A673 (cell line): ENCODE data around the gene TERT.

Experiments used
- EZH2 ChIP-seq: fragments of 200-600 bp; sonication (generic); IDR thresholded peaks from 2 replicates; pipeline ENCODE4 v1.6.1; 2017; ENCODE audit warnings: borderline replicate concordance, low read depth, mild to moderate bottlenecking, mixed read lengths, antibody characterized with exemption, low read length; ENCODE audit not compliant: poor library complexity, severe bottlenecking
- TF ChIP-seq, protein P1 (sequence below): fragments of 300-800, 200-600 bp; sonication (generic); conservative IDR thresholded peaks from 2 replicates; pipeline ENCODE4 v1.5.1; 2017; ENCODE audit warnings: low read depth, mild to moderate bottlenecking, antibody characterized with exemption, low read length, moderate library complexity, mixed read lengths

DNA sequence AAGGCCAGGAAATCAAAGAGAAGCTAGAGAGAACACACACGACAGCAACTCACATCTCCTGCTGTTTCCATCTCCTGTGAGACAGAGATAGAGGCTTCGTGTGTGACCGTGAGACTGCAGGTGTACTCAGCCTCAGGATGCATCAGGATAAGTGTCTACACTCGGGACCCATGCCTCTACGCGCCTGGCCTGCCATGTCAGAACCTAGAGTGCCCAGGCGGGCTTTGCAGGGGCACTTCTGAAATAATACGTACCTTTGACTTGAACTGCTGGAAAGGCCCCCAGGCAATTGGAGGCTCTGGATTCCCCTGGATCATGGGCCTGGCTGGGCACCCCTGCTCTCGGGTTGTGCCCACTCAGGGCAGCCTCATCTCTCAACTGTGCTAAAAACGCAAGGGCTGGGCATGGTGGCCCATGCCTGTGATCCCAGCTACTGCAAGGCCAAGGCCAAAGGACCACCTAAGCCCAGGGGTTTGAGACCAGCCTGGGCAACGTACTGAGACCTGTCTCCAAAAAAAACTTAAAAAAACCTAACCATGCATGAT lies 37.1 kb upstream of the TERT start:
- TF ChIP-seq, protein P1, sequence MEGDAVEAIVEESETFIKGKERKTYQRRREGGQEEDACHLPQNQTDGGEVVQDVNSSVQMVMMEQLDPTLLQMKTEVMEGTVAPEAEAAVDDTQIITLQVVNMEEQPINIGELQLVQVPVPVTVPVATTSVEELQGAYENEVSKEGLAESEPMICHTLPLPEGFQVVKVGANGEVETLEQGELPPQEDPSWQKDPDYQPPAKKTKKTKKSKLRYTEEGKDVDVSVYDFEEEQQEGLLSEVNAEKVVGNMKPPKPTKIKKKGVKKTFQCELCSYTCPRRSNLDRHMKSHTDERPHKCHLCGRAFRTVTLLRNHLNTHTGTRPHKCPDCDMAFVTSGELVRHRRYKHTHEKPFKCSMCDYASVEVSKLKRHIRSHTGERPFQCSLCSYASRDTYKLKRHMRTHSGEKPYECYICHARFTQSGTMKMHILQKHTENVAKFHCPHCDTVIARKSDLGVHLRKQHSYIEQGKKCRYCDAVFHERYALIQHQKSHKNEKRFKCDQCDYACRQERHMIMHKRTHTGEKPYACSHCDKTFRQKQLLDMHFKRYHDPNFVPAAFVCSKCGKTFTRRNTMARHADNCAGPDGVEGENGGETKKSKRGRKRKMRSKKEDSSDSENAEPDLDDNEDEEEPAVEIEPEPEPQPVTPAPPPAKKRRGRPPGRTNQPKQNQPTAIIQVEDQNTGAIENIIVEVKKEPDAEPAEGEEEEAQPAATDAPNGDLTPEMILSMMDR = no peak
- TF ChIP-seq EZH2 = no peak
